Testis (tissue), 3 donors: Measurements from ENCODE around the gene FRYL. TPM values are rescaled to one million over a fixed set of nuclear protein-coding genes. Genes with fewer than 3 reads are reported as not detected.
"Not testable (repeated sequence)": the region's sequence is repeated elsewhere in the genome, so short reads cannot be mapped to it uniquely, and the experiment has no call there.

Experiments
- DNase-seq: peaks from one replicate; pipeline ENCODE4 v3.0.0-alpha.2; 2019
- H3K27ac ChIP-seq, 2 donors: fragments of 200-600 bp; sonication (generic); one replicate each; pipeline ENCODE4 v1.5.1; 2019
- H3K27me3 ChIP-seq: fragments of 200-600 bp; sonication (generic); one replicate; pipeline ENCODE4 v1.5.1; 2019
- H3K36me3 ChIP-seq: fragments of 200-600 bp; sonication (generic); one replicate; pipeline ENCODE4 v1.5.1; 2017; ENCODE audit warnings: low read depth; ENCODE audit errors: missing control alignments
- H3K4me1 ChIP-seq: fragments of 200-600 bp; sonication (generic); one replicate; pipeline ENCODE4 v1.5.1; 2019
- H3K4me3 ChIP-seq, 2 donors: fragments of 200-600 bp; sonication (generic); one replicate each; pipeline ENCODE4 v1.5.1; 2017 to 2019
- H3K9me3 ChIP-seq: fragments of 200-600 bp; sonication (generic); one replicate; pipeline ENCODE4 v1.5.1; 2017
- CTCF ChIP-seq, 3 experiments: fragments of 450-650 bp in 2 of 3; fragments of 200-600 bp in 1 of 3; sonication (generic) in 1 of 3; IDR thresholded peaks; one replicate each; pipeline ENCODE4 v1.5.1; 2016 to 2019; ENCODE audit warnings: antibody characterized with exemption in 3 of 3, mild to moderate bottlenecking in 2 of 3, moderate library complexity in 1 of 3
- POLR2A ChIP-seq: fragments of 450-650 bp; IDR thresholded peaks from one replicate; pipeline ENCODE4 v1.6.1; 2017; ENCODE audit warnings: antibody characterized with exemption, mild to moderate bottlenecking, moderate library complexity
- WGBS, 2 donors: methylation state at CpG; one replicate each; pipeline ENCODE4 v1.1.5; 2018; 5-methylcytosine and 5-hydroxymethylcytosine counted together
- intact Hi-C: fragments of 100-400 bp; cut with DNase I; formaldehyde crosslinking; loops from one replicate; pipeline ENCODE4 v1.15.1; 2023; ENCODE audit warnings: low total_unique reads
- polyA plus RNA-seq: library from polyadenylated mRNA; stranded (reverse); fragments of 350-450 nt; fragmentation: Illumina TruSeq; extraction: RNeasy Lipid Tissue Mini Kit (QIAGEN cat#74804); gene quantifications from one replicate; pipeline ENCODE4 v1.2.3, GENCODE V29; 2014; ENCODE audit warnings: low read depth, low replicate concordance; ENCODE audit not compliant: insufficient read depth
- total RNA-seq, 2 donors: library from RNA; depleted of rRNA; stranded (reverse); fragments of >200 nt; gene quantifications; one replicate each; pipeline ENCODE4 v1.2.3, GENCODE V29; 2016

The FRYL gene
- total and polyA plus RNA-seq, 3 donors from 2014 or later = 22.5 to 70.6 (median 55.0) TPM

GRCh38 chr4:48801016-48801715 lies 21.1 kb upstream of the FRYL start:
- intact Hi-C loops = no loop called here
- DNase-seq = no peak
- H3K9me3 ChIP-seq = no peaks in the 10 kb centered on the region
- H3K4me3 ChIP-seq = no peak overlapping the region
- no peaks in the 10 kb centered on the region for H3K27me3 ChIP-seq
- TF ChIP-seq CTCF (IDR thresholded peaks at IDR 0.05) = no peak
- no peak for TF ChIP-seq POLR2A
- H3K36me3 ChIP-seq = no peaks in the 10 kb centered on the region
- H3K27ac ChIP-seq = no peak overlapping the region
- no peaks in the 10 kb centered on the region for H3K4me1 ChIP-seq
- WGBS, 2 donors = 71 to 77% methylated on average over 3 of the region's 3 CpGs

- H3K4me3 ChIP-seq, H3K27me3 ChIP-seq, H3K36me3 ChIP-seq, H3K4me1 ChIP-seq, intact Hi-C loops, H3K9me3 ChIP-seq, DNase-seq, H3K27ac ChIP-seq: not testable (repeated sequence)
- 85 to 89% methylated on average over 2 of the region's 2 CpGs for WGBS, 2 donors
Observed at GRCh38 chr4:48800155-48800554, 20.1 kb upstream of the FRYL start.

- TF ChIP-seq POLR2A (no peak), CTCF (IDR thresholded peaks at IDR 0.05) (no peak)
- 44 to 47% methylated on average over 2 of the region's 2 CpGs for WGBS, 2 donors
- H3K36me3 ChIP-seq = no peaks in the 10 kb centered on the region
- H3K27ac ChIP-seq = no peak overlapping the region
- H3K9me3 ChIP-seq = no peaks in the 10 kb centered on the region
- H3K4me1 ChIP-seq = no peaks in the 10 kb centered on the region
- no peak overlapping the region for H3K4me3 ChIP-seq
- DNase-seq = no peak
- no peaks in the 10 kb centered on the region for H3K27me3 ChIP-seq
- intact Hi-C loops = no loop called here
Observed at GRCh38 chr4:48799157-48799556, 19.1 kb upstream of the FRYL start.

- no peaks in the 10 kb centered on the region for H3K9me3 ChIP-seq
- H3K4me3 ChIP-seq = no peak overlapping the region
- 88 to 89% methylated on average over 2 of the region's 2 CpGs for WGBS, 2 donors
- TF ChIP-seq POLR2A = no peak
- TF ChIP-seq CTCF (IDR thresholded peaks at IDR 0.05) = no peak
- no peak for DNase-seq
- no peak overlapping the region for H3K27ac ChIP-seq
- H3K4me1 ChIP-seq = no peaks in the 10 kb centered on the region
- intact Hi-C loops = no loop called here
- H3K27me3 ChIP-seq = no peaks in the 10 kb centered on the region
- H3K36me3 ChIP-seq = no peaks in the 10 kb centered on the region
Observed at GRCh38 chr4:48798117-48798516, 18.0 kb upstream of the FRYL start.

GRCh38 chr4:48796927-48797679 lies 17.0 kb upstream of the FRYL start:
- Histone ChIP-seq H3K27me3 (no peaks in the 10 kb centered on the region), H3K4me3 (no peak overlapping the region), H3K27ac (no peak overlapping the region), H3K36me3 (no peaks in the 10 kb centered on the region), H3K4me1 (no peaks in the 10 kb centered on the region), H3K9me3 (no peaks in the 10 kb centered on the region)
- WGBS, 2 donors = 64 to 75% methylated on average over 1 of the region's 1 CpG
- DNase-seq = no peak
- TF ChIP-seq POLR2A (no peak), CTCF (IDR thresholded peaks at IDR 0.05) (no peak)
- intact Hi-C loops = no loop called here
